H1 (cell line): ENCODE data around the gene STRIP2. TPM values are rescaled to one million over a fixed set of nuclear protein-coding genes. Genes with fewer than 3 reads are reported as not detected.

ENCODE experiments used
- CTCF ChIA-PET: fragments of 300-600 bp; sonication (Branson Sonifier 250); formaldehyde crosslinking; loops from one replicate; lab custom pipeline; 2021; ENCODE audit not compliant: partially characterized antibody; lab: Charles Lee
- POLR2A ChIA-PET: fragments of 300-600 bp; sonication (Branson Sonifier 250); formaldehyde crosslinking; loops from one replicate; lab custom pipeline; 2021; ENCODE audit warnings: inconsistent platforms; ENCODE audit not compliant: partially characterized antibody; lab: Charles Lee
- DNase-seq, 2 experiments: peaks; one replicate each; pipeline versions ENCODE4 v3.0.0 to v3.0.0-alpha.2; 2010 to 2022; ENCODE audit warnings: low spot score in 2 of 2, low read depth in 1 of 2, mixed read lengths in 1 of 2
- FAIRE-seq: peaks from 2 replicates; lab custom pipeline; 2011; peaks lifted over from hg19 to GRCh38; lab: Jason Lieb, UNC
- H2AFZ ChIP-seq: 2 replicates; pipeline ENCODE4 v1.8.1; 2012; ENCODE audit warnings: low read length, inconsistent platforms
- H2AK5ac ChIP-seq: 2 replicates; pipeline ENCODE4 v1.6.1; 2013; ENCODE audit warnings: low read depth, low read length
- H2BK120ac ChIP-seq: replicated peaks from 2 replicates; pipeline ENCODE3; 2013; ENCODE audit warnings: low read depth, low read length, inconsistent platforms
- H2BK12ac ChIP-seq: 2 replicates; pipeline ENCODE4 v1.6.1; 2013; ENCODE audit warnings: low read depth, low read length
- H2BK15ac ChIP-seq: 2 replicates; pipeline ENCODE4 v1.6.1; 2013; ENCODE audit warnings: low read length
- H2BK20ac ChIP-seq: 2 replicates; pipeline ENCODE4 v1.6.1; 2013; ENCODE audit warnings: low read length
- H2BK5ac ChIP-seq: 2 replicates; pipeline ENCODE4 v1.6.1; 2013; ENCODE audit warnings: low read depth, low read length
- H3K14ac ChIP-seq: 2 replicates; pipeline ENCODE4 v1.6.1; 2013; ENCODE audit warnings: inconsistent platforms; ENCODE audit not compliant: insufficient read length
- H3K18ac ChIP-seq: 2 replicates; pipeline ENCODE4 v1.6.1; 2013; ENCODE audit warnings: low read length; ENCODE audit errors: extremely low read depth
- H3K23ac ChIP-seq: 2 replicates; pipeline ENCODE4 v1.6.1; 2013; ENCODE audit warnings: inconsistent platforms; ENCODE audit not compliant: insufficient read length
- H3K23me2 ChIP-seq: 2 replicates; pipeline ENCODE4 v1.6.1; 2013; ENCODE audit warnings: low read depth, low read length
- H3K27ac ChIP-seq: 2 replicates; pipeline ENCODE4 v1.6.1; 2011; ENCODE audit warnings: low read depth, low read length, inconsistent platforms
- H3K27me3 ChIP-seq, 4 experiments: replicated peaks in 1 of 4; 1 replicate in 1 of 4; 2 replicates in 3 of 4; pipeline versions ENCODE4 v1.6.1 to v1.8.1; 2011 to 2013; ENCODE audit warnings: low read length in 3 of 4, mild to moderate bottlenecking in 3 of 4, inconsistent platforms in 2 of 4, mixed read lengths in 2 of 4, moderate library complexity in 1 of 4; ENCODE audit not compliant: control insufficient read depth in 3 of 4, insufficient read depth in 3 of 4; ENCODE audit errors: extremely low read depth in 1 of 4
- H3K36me3 ChIP-seq, 4 experiments: 2 replicates each; pipeline versions ENCODE4 v1.6.1 to v1.8.1; 2011 to 2013; ENCODE audit warnings: mild to moderate bottlenecking in 4 of 4, low read length in 3 of 4, moderate library complexity in 2 of 4, control low read depth in 1 of 4, inconsistent platforms in 1 of 4; ENCODE audit not compliant: insufficient read depth in 4 of 4, control insufficient read depth in 2 of 4
- H3K4ac ChIP-seq: replicated peaks from 2 replicates; pipeline ENCODE3; 2013; ENCODE audit warnings: low read length, low read depth, mixed read lengths, inconsistent platforms; ENCODE audit not compliant: insufficient read length
- H3K4me1 ChIP-seq, 4 experiments: replicated peaks in 1 of 4; 1 replicate in 1 of 4; 2 replicates in 3 of 4; pipeline versions ENCODE4 v1.6.1 to v1.8.1; 2011 to 2013; ENCODE audit warnings: low read length in 3 of 4, inconsistent platforms in 2 of 4, mixed read lengths in 1 of 4; ENCODE audit not compliant: insufficient read depth in 4 of 4, control insufficient read depth in 3 of 4
- H3K4me2 ChIP-seq, 2 experiments: 2 replicates each; pipeline versions ENCODE4 v1.6.1 to v1.8.1; 2011 to 2013; ENCODE audit warnings: low read depth in 2 of 2, low read length in 2 of 2, control low read depth in 1 of 2, inconsistent platforms in 1 of 2, mild to moderate bottlenecking in 1 of 2; ENCODE audit not compliant: insufficient read depth in 1 of 2
- H3K4me3 ChIP-seq, 4 experiments: fragments of 200-600, 300-600 bp in 1 of 4; sonication (generic), shearing (Covaris generic), sonication (Bioruptor Twin) in 1 of 4; 2 replicates each; pipeline versions ENCODE4 v1.5.1 to v1.8.1; 2011 to 2016; ENCODE audit warnings: low read length in 4 of 4, low read depth in 3 of 4, control low read depth in 2 of 4, inconsistent platforms in 2 of 4, mild to moderate bottlenecking in 2 of 4, mixed read lengths in 1 of 4, moderate library complexity in 1 of 4; ENCODE audit not compliant: insufficient read depth in 2 of 4; ENCODE audit errors: extremely low read depth in 1 of 4
- H3K56ac ChIP-seq: replicated peaks from 2 replicates; pipeline ENCODE3; 2013; ENCODE audit warnings: low read depth, mild to moderate bottlenecking, mixed read lengths, low read length, inconsistent platforms; ENCODE audit not compliant: insufficient read length
- H3K79me1 ChIP-seq: 2 replicates; pipeline ENCODE4 v1.6.1; 2013; ENCODE audit warnings: low read depth, low read length, control low read depth
- H3K79me2 ChIP-seq, 2 experiments: 2 replicates each; pipeline versions ENCODE4 v1.6.1 to v1.8.1; 2012 to 2013; ENCODE audit warnings: low read length in 2 of 2, mild to moderate bottlenecking in 2 of 2, inconsistent platforms in 1 of 2; ENCODE audit not compliant: insufficient read depth in 2 of 2, control insufficient read depth in 1 of 2
- H3K9ac ChIP-seq, 4 experiments: replicated peaks in 1 of 4; 1 replicate in 1 of 4; 2 replicates in 3 of 4; pipeline versions ENCODE4 v1.6.1 to v1.8.1; 2011 to 2013; ENCODE audit warnings: low read depth in 3 of 4, low read length in 3 of 4, control low read depth in 2 of 4, mild to moderate bottlenecking in 2 of 4, moderate library complexity in 2 of 4, inconsistent platforms in 1 of 4; ENCODE audit errors: extremely low read depth in 1 of 4
- H3K9me3 ChIP-seq, 2 experiments: 2 replicates each; pipeline versions ENCODE4 v1.6.1 to v1.8.1; 2012 to 2013; ENCODE audit warnings: mild to moderate bottlenecking in 2 of 2, moderate library complexity in 2 of 2, control low read depth in 1 of 2, inconsistent platforms in 1 of 2, low read depth in 1 of 2, low read length in 1 of 2, mixed read lengths in 1 of 2; ENCODE audit not compliant: insufficient read depth in 2 of 2
- H4K20me1 ChIP-seq, 2 experiments: replicated peaks in 1 of 2; 2 replicates each; pipeline versions ENCODE3 to v1.8.1; 2011 to 2013; ENCODE audit warnings: inconsistent platforms in 2 of 2, low read length in 2 of 2, mild to moderate bottlenecking in 1 of 2; ENCODE audit not compliant: insufficient read depth in 2 of 2, control insufficient read depth in 1 of 2
- H4K5ac ChIP-seq: 2 replicates; pipeline ENCODE4 v1.6.1; 2013; ENCODE audit warnings: low read length, low read depth, mixed read lengths, inconsistent platforms; ENCODE audit not compliant: insufficient read length
- H4K8ac ChIP-seq: 2 replicates; pipeline ENCODE4 v1.8.0; 2013; ENCODE audit warnings: mild to moderate bottlenecking, moderate library complexity, low read length, inconsistent platforms; ENCODE audit not compliant: insufficient read depth; ENCODE audit errors: extremely low read depth
- H4K91ac ChIP-seq: replicated peaks from 2 replicates; pipeline ENCODE3; 2013; ENCODE audit warnings: low read length, mixed read lengths, inconsistent platforms; ENCODE audit not compliant: insufficient read length
- ASH2L ChIP-seq: fragments of 200-600, 300-600 bp; sonication (generic); IDR thresholded peaks from one replicate; pipeline ENCODE4 v1.7.1; 2017; ENCODE audit warnings: low read length
- BACH1 ChIP-seq: IDR thresholded peaks from 2 replicates; pipeline ENCODE4 v1.6.1; 2012; ENCODE audit warnings: low read length, improper control_type of control experiment
- BRCA1 ChIP-seq: IDR thresholded peaks from 2 replicates; pipeline ENCODE4 v1.6.1; 2012; ENCODE audit warnings: low read depth, low read length, improper control_type of control experiment
- CBX8 ChIP-seq: fragments of 300-800, 300-1000 bp; sonication (generic); IDR thresholded peaks from 2 replicates; pipeline ENCODE4 v1.7.1; 2016; ENCODE audit warnings: low read depth, low read length, borderline replicate concordance
- CHD1 ChIP-seq: IDR thresholded peaks from 2 replicates; pipeline ENCODE4 v1.6.1; 2012; ENCODE audit warnings: low read depth, low read length, improper control_type of control experiment
- CHD2 ChIP-seq: IDR thresholded peaks from 2 replicates; pipeline ENCODE4 v1.6.1; 2012; ENCODE audit warnings: low read length, improper control_type of control experiment
- CTBP2 ChIP-seq: IDR thresholded peaks from 2 replicates; pipeline ENCODE4 v1.7.0; 2011; ENCODE audit warnings: borderline replicate concordance, mild to moderate bottlenecking, moderate library complexity, mixed read lengths, low read length; ENCODE audit not compliant: insufficient read depth, insufficient read length
- E2F6 ChIP-seq: IDR thresholded peaks from 2 replicates; pipeline ENCODE4 v1.6.1; 2012; ENCODE audit warnings: inconsistent platforms
- FOSL1 ChIP-seq: IDR thresholded peaks from 2 replicates; pipeline ENCODE4 v1.6.1; 2011; ENCODE audit warnings: mild to moderate bottlenecking, low read depth, low read length, moderate library complexity; ENCODE audit not compliant: insufficient read depth
- HDAC2 ChIP-seq, 2 experiments: fragments of 300-600 bp in 1 of 2; sonication (generic) in 1 of 2; IDR thresholded peaks; 2 replicates each; pipeline ENCODE4 v1.6.1; 2011 to 2012; ENCODE audit warnings: low read depth in 2 of 2, low read length in 2 of 2, mild to moderate bottlenecking in 2 of 2, moderate library complexity in 2 of 2, borderline replicate concordance in 1 of 2, inconsistent platforms in 1 of 2
- HDAC6 ChIP-seq: IDR thresholded peaks from one replicate; pipeline ENCODE4 v1.7.1; 2012; ENCODE audit warnings: low read depth, mild to moderate bottlenecking, inconsistent platforms, low read length, moderate library complexity
- NRF1 ChIP-seq: IDR thresholded peaks from 2 replicates; pipeline ENCODE4 v1.6.1; 2011; ENCODE audit warnings: mild to moderate bottlenecking, low read depth, low read length, improper control_type of control experiment
- RXRA ChIP-seq: IDR thresholded peaks from 2 replicates; pipeline ENCODE4 v1.6.1; 2011; ENCODE audit warnings: low read depth, mild to moderate bottlenecking, low read length, moderate library complexity; ENCODE audit not compliant: insufficient read depth
- SRF ChIP-seq: IDR thresholded peaks from 2 replicates; pipeline ENCODE4 v1.6.1; 2011; ENCODE audit warnings: mild to moderate bottlenecking, low read depth, low read length, moderate library complexity
- WGBS, 2 experiments: shearing (Covaris generic) in 1 of 2; methylation state at CpG; one replicate each; pipeline versions ENCODE4 v1.1.6 to v1.1.7; 2013 to 2015; ENCODE audit warnings: low lambda C conversion rate in 2 of 2, mixed read lengths in 2 of 2, inconsistent platforms in 1 of 2, low coverage in 1 of 2, missing lambda C conversion rate in 1 of 2; ENCODE audit not compliant: insufficient replicate concordance in 2 of 2, insufficient coverage in 1 of 2, insufficient read length in 1 of 2; ENCODE audit errors: extremely low coverage in 1 of 2, missing lambda C conversion rate in 1 of 2; 5-methylcytosine and 5-hydroxymethylcytosine counted together
- polyA plus RNA-seq, 7 experiments: library from polyadenylated mRNA; depleted of rRNA in 3 of 7; stranded (reverse) in 5 of 7; unstranded in 2 of 7; fragments of >200 nt in 5 of 7; fragments of 200-250 nt in 2 of 7; gene quantifications; 1 replicate in 5 of 7; 2 replicates in 1 of 7; 4 replicates in 1 of 7; pipeline versions ENCODE4 v1.2.1 to v1.2.3, GENCODE V29; 2011 to 2013; ENCODE audit warnings: missing spikeins in 2 of 7, mixed read lengths in 2 of 7
- total RNA-seq: library from RNA; stranded (reverse); fragmentation: NEBNext Ultra II Directional; extraction: Animal tissue kit (Norgen Biotek cat#: 25700); gene quantifications from 2 replicates; pipeline ENCODE4 v1.2.1, GENCODE V29; 2021

Gene STRIP2
- total and polyA plus RNA-seq, 2 of the 8 experiments (the other 6 are each of a cell fraction or from before 2014, with no cell fraction given) = 5.3 to 8.2 TPM

DNA sequence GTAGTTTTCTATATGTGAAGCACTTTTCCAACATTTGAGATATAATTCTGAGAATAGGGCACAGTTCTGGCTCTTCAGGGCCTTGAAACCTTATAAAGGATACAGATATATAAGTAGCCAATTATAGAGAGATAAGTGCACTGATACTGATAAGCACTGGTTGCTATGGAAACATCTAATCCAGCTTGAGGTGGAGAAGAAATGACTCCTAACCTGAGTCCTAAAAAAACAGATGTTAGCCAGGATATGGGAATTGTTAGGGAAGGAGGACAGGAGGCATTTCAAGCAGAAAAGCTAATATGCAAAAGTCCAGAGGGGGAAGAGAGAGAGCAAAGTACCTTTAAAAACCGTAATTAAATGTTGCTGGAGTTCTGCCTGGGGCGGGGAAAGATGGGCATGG lies 30.8 kb downstream of the STRIP2 start:
- no peak for FAIRE-seq
- POLR2A ChIA-PET = interaction anchor here (0.7 to 1.5 kb wide), 2 partner anchors 17 to 295 kb away, joined by 4 to 5 read pairs; no protein-coding TSS in a partner anchor
- no peak for TF ChIP-seq RXRA
- TF ChIP-seq BACH1 = no peak
- TF ChIP-seq CTBP2 = no peak
- no peak for TF ChIP-seq CHD1
- TF ChIP-seq ASH2L = no peak
- TF ChIP-seq CHD2 = no peak
- no peak for TF ChIP-seq BRCA1
- TF ChIP-seq E2F6 = no peak
- no peak for TF ChIP-seq SRF
- TF ChIP-seq FOSL1 = no peak
- no peak for TF ChIP-seq NRF1
- no peak for TF ChIP-seq CBX8
- TF ChIP-seq HDAC6 = no peak
- TF ChIP-seq HDAC2 (IDR thresholded peaks at IDR 0.05; ENCODE audit: borderline replicate concordance in 1 of 2, low read depth in 2 of 2, low read length in 2 of 2) = no peak

More for the DNA sequence above, 30.8 kb downstream of the STRIP2 start:
- Histone ChIP-seq H4K5ac (no peak overlapping the region), H3K79me2 (no peaks in the 10 kb centered on the region), H2BK12ac (no peak overlapping the region), H4K20me1 (no peaks in the 10 kb centered on the region), H3K18ac (no peak overlapping the region), H4K8ac (no peak overlapping the region), H3K4ac (no peak overlapping the region), H3K27ac (no peak overlapping the region), H2BK120ac (no peak overlapping the region), H3K4me1 (peaks cover 0 to 1% (median under 1%) of the 10 kb centered on the region in 4 experiments; a peak in 2 of 7 replicates), H3K23ac (no peak overlapping the region), H3K9ac (no peak overlapping the region), H3K4me3 (no peak overlapping the region), H3K9me3 (no peaks in the 10 kb centered on the region), H4K91ac (no peak overlapping the region), H2AK5ac (no peak overlapping the region), H3K23me2 (no peaks in the 10 kb centered on the region), H2BK15ac (no peak overlapping the region), H3K36me3 (peaks cover 8 to 50% (median 32%) of the 10 kb centered on the region in 4 experiments; a peak in 6 of 8 replicates), H3K4me2 (no peak overlapping the region), H2BK20ac (no peak overlapping the region), H3K56ac (no peak overlapping the region), H3K79me1 (no peaks in the 10 kb centered on the region; the same call in 1 of the 2 replicates), H2AFZ (no peak overlapping the region), H3K27me3 (no peaks in the 10 kb centered on the region), H2BK5ac (no peak overlapping the region), H3K14ac (no peak overlapping the region)
- CTCF ChIA-PET = interaction anchor here (0.7 to 1.7 kb wide), 6 partner anchors 10 to 98 kb away, joined by 3 to 10 read pairs (median 4); partner anchors contain the start of gene STRIP2
- DNase-seq = no peak
- 93% methylated on average over 2 of the region's 2 CpGs; no CpG with 5 or more reads in 1 of the 2 experiments for WGBS, 2 experiments
